ENCODE data around the gene GJE1.
"Not testable (repeated sequence)": the region's sequence is repeated elsewhere in the genome, so short reads cannot be mapped to it uniquely, and the experiment has no call there.

GJE1 gene

GRCh38 chr6:142153196-142153595, 20.5 kb downstream of the GJE1 start:
- TF ChIP-seq ZFX (IDR thresholded peaks at IDR 0.05; ENCODE audit: borderline replicate concordance) (no peak), CTCF (IDR thresholded peaks at IDR 0.05) (no peak)
- no peak overlapping the region for H3K27ac ChIP-seq

DNA sequence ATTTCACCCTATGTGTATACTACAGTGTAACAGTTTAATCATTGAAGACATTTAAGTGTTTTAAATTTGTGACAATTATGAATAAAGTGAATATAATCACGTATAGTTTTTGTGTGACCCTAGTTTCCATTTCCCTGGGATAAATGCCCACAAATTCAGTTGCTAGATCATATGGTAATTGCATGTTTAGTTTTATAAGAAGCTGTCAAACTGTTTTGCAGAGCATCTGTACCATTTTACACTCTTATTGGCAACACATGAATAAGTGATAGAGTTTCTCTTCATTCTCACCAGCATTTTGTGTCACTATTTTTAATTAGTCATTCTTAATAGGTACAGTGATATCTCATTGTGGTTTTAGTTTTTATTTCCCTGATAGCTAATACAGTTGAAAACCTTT, 21.6 kb downstream of the GJE1 start:
- no peak overlapping the region for H3K27ac ChIP-seq
- TF ChIP-seq ZFX (IDR thresholded peaks at IDR 0.05; ENCODE audit: borderline replicate concordance) (no peak), CTCF (IDR thresholded peaks at IDR 0.05) (no peak)

DNA sequence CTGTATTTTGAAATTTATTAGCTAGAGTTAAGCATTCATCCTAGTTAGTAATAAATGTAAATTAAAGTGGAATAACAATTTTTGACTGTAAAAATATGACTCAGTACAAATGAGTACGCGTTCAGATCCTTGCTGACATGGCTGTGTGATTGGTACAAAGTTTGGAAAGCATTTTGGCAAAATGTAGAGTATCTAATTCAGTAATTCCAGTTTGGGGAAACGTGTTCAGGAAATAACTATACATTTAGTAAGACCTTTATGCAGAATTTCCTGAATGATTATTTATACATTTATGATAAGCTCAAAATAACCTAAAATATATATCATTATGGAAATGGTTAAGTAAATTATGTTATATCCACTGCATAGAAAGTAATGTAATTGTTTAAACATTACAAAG, 22.4 kb downstream of the GJE1 start:
- no peak for TF ChIP-seq CTCF (IDR thresholded peaks at IDR 0.05)
- TF ChIP-seq ZFX (IDR thresholded peaks at IDR 0.05; ENCODE audit: borderline replicate concordance): no peak
- H3K27ac ChIP-seq: no peak overlapping the region

DNA sequence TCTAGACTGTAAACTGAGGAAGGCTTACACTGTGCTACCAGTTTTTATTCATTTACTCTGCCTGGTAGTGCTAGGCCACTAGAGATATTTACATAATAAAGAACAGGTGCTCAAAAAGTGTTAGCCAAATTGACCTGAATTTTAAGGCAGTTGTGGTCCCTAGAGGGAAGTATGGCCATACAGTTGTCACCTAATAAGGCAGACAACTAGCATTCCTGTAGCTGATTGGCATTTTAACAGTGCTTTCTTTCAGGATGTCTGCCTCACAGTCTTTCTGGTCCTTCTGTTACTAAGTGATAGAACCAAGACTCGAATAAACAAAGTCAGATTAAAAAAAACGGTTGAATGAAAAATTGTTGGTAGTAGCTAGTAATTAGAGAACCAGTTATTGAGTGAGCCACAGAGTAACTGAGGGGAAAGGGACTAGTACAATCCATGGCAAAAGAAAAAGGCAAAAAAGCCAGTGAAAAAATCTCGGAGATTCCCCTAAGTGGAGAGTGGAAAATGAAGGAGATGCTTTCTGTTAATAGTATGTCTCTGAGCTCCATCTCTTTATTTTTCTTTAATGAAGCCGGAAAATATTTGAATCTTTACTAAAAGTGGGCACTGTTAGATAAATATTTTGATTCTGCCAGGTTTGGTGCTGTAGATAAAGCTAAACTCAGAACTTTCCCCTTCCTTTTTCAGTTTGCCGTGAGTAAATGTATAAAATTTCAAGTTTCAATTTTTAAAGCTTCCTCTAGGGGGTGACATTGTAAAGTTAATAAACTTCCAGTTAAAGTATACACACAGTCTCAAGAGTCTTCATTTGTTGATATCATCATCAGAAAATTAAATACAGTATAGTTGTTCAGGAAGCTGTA, 23.4 kb downstream of the GJE1 start:
- TF ChIP-seq ZFX (IDR thresholded peaks at IDR 0.05; ENCODE audit: borderline replicate concordance): no peak
- TF ChIP-seq CTCF (IDR thresholded peaks at IDR 0.05): peak; percentile 66

DNA sequence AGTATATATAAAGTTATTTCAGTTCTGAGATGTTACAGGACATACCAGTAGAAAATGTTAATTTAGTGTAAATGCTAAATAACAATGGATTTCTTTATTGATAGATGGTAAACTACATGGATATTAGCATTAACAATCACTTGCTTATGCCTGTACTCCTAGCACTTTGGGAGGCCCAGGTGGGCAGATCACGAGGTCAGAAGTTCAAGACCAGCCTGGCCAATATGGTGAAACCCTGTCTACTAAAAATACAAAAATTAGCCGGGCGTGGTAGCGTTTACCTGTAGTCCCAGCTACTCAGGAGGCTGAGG, 24.0 kb downstream of the GJE1 start:
- TF ChIP-seq CTCF (IDR thresholded peaks at IDR 0.05): peak; percentile 24
- H3K27ac ChIP-seq: not testable (repeated sequence)

More for the DNA sequence above, 23.4 kb downstream of the GJE1 start:
- no peak overlapping the region for H3K27ac ChIP-seq

DNA sequence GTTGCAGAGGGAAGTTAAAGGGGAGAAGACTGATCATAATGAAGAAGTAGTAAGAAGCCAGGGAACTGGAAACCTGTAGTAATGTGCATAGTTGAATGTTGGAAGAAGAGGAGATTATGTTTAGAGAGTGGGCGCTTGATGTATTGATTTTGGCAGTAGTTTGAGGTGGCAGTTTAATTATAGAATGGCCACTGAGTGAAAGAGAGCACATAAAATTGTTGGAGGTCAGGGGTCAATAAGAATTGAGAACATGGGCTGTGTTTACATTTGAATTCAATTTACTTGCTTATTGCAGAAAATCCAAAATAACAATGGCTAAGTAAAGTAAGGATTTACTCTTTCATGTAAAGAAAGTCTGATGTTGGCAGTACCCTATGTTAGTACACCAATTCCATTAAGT, 30.1 kb downstream of the GJE1 start:
- TF ChIP-seq ZFX (IDR thresholded peaks at IDR 0.05; ENCODE audit: borderline replicate concordance) (no peak), CTCF (IDR thresholded peaks at IDR 0.05) (no peak)
- peak overlapping the region; percentile 59 for H3K27ac ChIP-seq

- TF ChIP-seq ZFX (IDR thresholded peaks at IDR 0.05; ENCODE audit: borderline replicate concordance) (no peak), CTCF (IDR thresholded peaks at IDR 0.05) (no peak)
- no peak overlapping the region for H3K27ac ChIP-seq
These were observed 32.5 kb downstream of the GJE1 start for GRCh38 chr6:142165227-142165626.

All from 22Rv1 (cell line).